ENCODE measurements around the gene NRTN. TPM values are rescaled to one million over a fixed set of nuclear protein-coding genes. Genes with fewer than 3 reads are reported as not detected.

Gene NRTN
- total RNA-seq, 2 donors from 2014 or later = 5.8 to 6.4 TPM

DNA sequence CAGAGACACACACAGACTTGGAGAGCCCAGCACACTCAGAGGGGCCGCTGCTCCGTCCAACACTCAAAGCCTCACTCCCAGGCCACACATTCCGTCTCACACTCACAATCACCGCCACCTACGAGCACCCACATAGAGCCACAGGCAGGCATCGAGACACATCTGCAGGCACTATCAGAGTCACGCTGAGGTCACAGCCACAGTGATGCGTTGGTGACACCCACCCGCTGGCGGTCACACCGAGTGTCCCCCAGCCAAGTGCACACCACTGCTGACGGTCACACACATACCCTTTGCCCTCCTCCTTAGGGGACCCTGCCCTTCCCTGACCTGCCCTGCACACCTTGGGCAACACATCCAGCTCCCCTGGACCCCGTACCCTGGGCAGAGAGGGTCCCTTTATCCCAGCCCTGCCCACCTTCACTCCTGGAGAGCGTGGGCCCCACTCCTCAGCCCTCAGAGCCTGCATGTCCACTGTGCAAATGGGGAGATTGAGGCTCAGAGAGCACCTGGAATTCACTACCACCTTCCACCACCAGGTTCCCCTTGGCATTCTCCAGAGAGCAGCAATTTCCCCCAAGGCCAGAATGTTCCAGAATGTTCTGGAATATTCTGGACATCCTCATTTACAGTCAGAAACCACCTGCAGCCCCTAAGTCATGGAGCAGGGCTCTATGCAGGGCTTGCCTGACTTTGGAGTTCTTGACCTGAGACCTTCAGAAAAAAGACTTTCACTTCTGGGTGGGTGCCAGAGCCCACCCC is 60.0 kb downstream of the NRTN start:
- Mint-ChIP-seq H3K27me3 (ENCODE audit: insufficient read depth) (peaks cover 12% of the 10 kb centered on the region), H3K4me3 (no peak overlapping the region), H3K27ac (peak overlapping the region; percentile 35), H3K4me1 (no peaks in the 10 kb centered on the region), H3K36me3 (ENCODE audit: low read depth) (no peaks in the 10 kb centered on the region), H3K9me3 (no peaks in the 10 kb centered on the region)
- Histone ChIP-seq H3K4me3 (ENCODE audit: low read length) (no peak overlapping the region), H3K4me1 (ENCODE audit: control insufficient read depth, insufficient read depth, low read length) (no peaks in the 10 kb centered on the region), H3K9me3 (ENCODE audit: control insufficient read depth, low read length) (no peaks in the 10 kb centered on the region), H3K36me3 (ENCODE audit: control insufficient read depth, insufficient read depth, low read length) (no peaks in the 10 kb centered on the region), H3K27me3 (ENCODE audit: control insufficient read depth, insufficient read depth, low read length, poor library complexity, severe bottlenecking) (no peaks in the 10 kb centered on the region), H3K9ac (ENCODE audit: extremely low read depth, low read length, poor library complexity, severe bottlenecking) (no peak overlapping the region), H3K27ac (ENCODE audit: low read depth, low read length) (no peak overlapping the region)
- WGBS, 2 experiments (ENCODE audit: insufficient coverage in 1 of 2, insufficient read length in 1 of 2) = 89 to 96% methylated on average over 9 to 14 of the region's 14 CpGs
- no peak for DNase-seq
- TF ChIP-seq, protein P1, sequence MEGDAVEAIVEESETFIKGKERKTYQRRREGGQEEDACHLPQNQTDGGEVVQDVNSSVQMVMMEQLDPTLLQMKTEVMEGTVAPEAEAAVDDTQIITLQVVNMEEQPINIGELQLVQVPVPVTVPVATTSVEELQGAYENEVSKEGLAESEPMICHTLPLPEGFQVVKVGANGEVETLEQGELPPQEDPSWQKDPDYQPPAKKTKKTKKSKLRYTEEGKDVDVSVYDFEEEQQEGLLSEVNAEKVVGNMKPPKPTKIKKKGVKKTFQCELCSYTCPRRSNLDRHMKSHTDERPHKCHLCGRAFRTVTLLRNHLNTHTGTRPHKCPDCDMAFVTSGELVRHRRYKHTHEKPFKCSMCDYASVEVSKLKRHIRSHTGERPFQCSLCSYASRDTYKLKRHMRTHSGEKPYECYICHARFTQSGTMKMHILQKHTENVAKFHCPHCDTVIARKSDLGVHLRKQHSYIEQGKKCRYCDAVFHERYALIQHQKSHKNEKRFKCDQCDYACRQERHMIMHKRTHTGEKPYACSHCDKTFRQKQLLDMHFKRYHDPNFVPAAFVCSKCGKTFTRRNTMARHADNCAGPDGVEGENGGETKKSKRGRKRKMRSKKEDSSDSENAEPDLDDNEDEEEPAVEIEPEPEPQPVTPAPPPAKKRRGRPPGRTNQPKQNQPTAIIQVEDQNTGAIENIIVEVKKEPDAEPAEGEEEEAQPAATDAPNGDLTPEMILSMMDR (conservative IDR thresholded peaks at IDR 0.05) = peak; percentile 64

DNA sequence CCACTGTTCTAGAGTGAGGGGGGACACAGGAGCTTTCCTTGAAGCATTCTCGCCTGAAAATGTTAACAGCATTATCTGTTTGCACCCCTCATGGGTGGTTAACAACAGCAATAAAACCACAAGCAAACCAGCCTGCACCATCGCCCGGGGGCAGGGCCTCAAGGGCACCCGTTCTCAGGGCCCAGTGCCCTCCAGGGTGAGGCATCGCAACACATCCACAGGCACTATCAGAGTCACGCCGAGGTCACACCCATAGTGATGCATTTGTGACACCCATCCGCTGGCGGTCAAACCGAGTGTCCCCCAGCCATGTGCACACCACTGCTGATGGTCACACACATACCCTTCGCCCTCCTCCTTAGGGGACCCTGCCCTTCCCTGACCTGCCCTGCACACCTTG is 60.9 kb downstream of the NRTN start:
- 87 to 96% methylated on average over 8 to 11 of the region's 11 CpGs for WGBS, 2 experiments (ENCODE audit: insufficient coverage in 1 of 2, insufficient read length in 1 of 2)
- no peaks in the 10 kb centered on the region for H3K4me1 Mint-ChIP-seq
- no peak for DNase-seq

DNA sequence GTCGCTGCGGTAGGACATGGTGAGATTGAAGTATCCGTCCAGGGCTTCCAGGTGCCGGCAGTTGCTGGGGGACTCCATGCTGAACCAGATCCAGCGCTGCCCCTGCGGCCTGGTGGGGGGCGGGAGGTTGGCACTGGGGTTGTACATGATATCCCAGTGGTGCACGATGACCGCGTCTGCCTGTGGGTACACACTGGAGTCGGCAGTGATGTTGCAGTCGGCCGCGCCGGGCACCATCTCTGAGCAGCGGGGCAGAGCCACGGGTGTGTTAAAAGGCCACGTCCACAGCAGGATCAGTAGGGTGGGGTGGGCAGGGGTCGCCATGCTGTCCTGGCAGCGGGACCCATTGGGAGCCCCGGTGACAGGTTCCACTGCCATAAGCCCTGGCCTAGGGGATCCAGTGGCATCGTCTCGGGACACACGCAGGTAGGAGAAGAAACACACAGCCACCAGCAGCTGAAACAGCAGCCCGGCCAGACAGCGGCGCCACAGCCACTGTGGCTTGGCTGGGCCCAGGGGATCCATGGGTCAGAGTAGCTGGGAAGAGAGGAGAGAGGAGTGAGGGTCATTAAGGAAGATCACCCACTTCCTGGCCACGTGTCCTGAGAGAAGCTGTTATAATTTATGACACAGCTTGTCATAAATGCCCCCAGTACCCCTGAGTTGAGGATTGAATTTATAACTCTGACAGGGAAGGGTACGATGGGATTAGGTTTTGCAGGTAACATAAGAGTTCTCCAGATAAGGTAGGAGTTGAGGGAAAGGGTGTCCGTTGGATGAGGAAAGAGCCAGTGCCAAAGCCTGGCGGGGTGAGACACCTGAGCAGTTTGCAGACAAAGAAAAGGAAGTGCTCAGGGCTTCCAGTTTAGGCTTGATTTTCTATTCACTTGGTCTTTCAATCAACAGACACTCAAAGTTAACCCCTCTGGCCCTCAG is 62.6 kb downstream of the NRTN start:
- no peaks in the 10 kb centered on the region for H3K4me1 Mint-ChIP-seq

More for the DNA sequence above, 60.9 kb downstream of the NRTN start:
- Histone ChIP-seq H3K36me3 (ENCODE audit: control insufficient read depth, insufficient read depth, low read length) (no peaks in the 10 kb centered on the region), H3K27ac (ENCODE audit: low read depth, low read length) (no peak overlapping the region), H3K9ac (ENCODE audit: extremely low read depth, low read length, poor library complexity, severe bottlenecking) (no peak overlapping the region), H3K4me1 (ENCODE audit: control insufficient read depth, insufficient read depth, low read length) (no peaks in the 10 kb centered on the region), H3K27me3 (ENCODE audit: control insufficient read depth, insufficient read depth, low read length, poor library complexity, severe bottlenecking) (no peaks in the 10 kb centered on the region), H3K9me3 (ENCODE audit: control insufficient read depth, low read length) (no peaks in the 10 kb centered on the region), H3K4me3 (ENCODE audit: low read length) (no peak overlapping the region)
- peak overlapping the region; percentile 21 for H3K27ac Mint-ChIP-seq
- H3K4me3 Mint-ChIP-seq = no peak overlapping the region
- H3K36me3 Mint-ChIP-seq (ENCODE audit: low read depth) = no peaks in the 10 kb centered on the region
- TF ChIP-seq, protein P1 (conservative IDR thresholded peaks at IDR 0.05) = no peak
- peaks cover 12% of the 10 kb centered on the region for H3K27me3 Mint-ChIP-seq (ENCODE audit: insufficient read depth)
- no peaks in the 10 kb centered on the region for H3K9me3 Mint-ChIP-seq

More for the DNA sequence above, 62.6 kb downstream of the NRTN start:
- H3K27me3 ChIP-seq (ENCODE audit: control insufficient read depth, insufficient read depth, low read length, poor library complexity, severe bottlenecking) = no peaks in the 10 kb centered on the region
- no peaks in the 10 kb centered on the region for H3K36me3 Mint-ChIP-seq (ENCODE audit: low read depth)
- no peak overlapping the region for H3K27ac Mint-ChIP-seq
- WGBS, 2 experiments (ENCODE audit: insufficient coverage in 1 of 2, insufficient read length in 1 of 2) = 88 to 90% methylated on average over 24 to 31 of the region's 31 CpGs
- H3K27ac ChIP-seq (ENCODE audit: low read depth, low read length) = no peak overlapping the region
- no peak overlapping the region for H3K9ac ChIP-seq (ENCODE audit: extremely low read depth, low read length, poor library complexity, severe bottlenecking)
- H3K9me3 ChIP-seq (ENCODE audit: control insufficient read depth, low read length) = no peaks in the 10 kb centered on the region
- no peaks in the 10 kb centered on the region for H3K4me1 ChIP-seq (ENCODE audit: control insufficient read depth, insufficient read depth, low read length)
- H3K36me3 ChIP-seq (ENCODE audit: control insufficient read depth, insufficient read depth, low read length) = no peaks in the 10 kb centered on the region
- peaks cover 8% of the 10 kb centered on the region for H3K27me3 Mint-ChIP-seq (ENCODE audit: insufficient read depth)
- TF ChIP-seq, protein P1 (conservative IDR thresholded peaks at IDR 0.05) = no peak
- no peak for DNase-seq
- H3K9me3 Mint-ChIP-seq = no peaks in the 10 kb centered on the region
- no peak overlapping the region for H3K4me3 ChIP-seq (ENCODE audit: low read length)
- no peak overlapping the region for H3K4me3 Mint-ChIP-seq

All from endodermal cell (in vitro differentiated cells).